GM18508 (cell line): ENCODE data around the gene AMOTL1.
A peak's percentile ranks its signal among the peaks of the same experiment; 100 is the strongest.

Experiments
- ATAC-seq: cut with Tn5 transposase; IDR thresholded peaks from one replicate; pipeline ENCODE4 v1.9.1; 2021; ENCODE audit warnings: moderate number of reproducible peaks; ENCODE audit not compliant: insufficient read depth, unreplicated experiment

Gene AMOTL1

GRCh38 chr11:94768602-94769541 is 716 bp downstream of the AMOTL1 start:
- ATAC-seq = no peak

- ATAC-seq = no peak
Measured at GRCh38 chr11:94769880-94770279, 1.7 kb downstream of the AMOTL1 start.

DNA sequence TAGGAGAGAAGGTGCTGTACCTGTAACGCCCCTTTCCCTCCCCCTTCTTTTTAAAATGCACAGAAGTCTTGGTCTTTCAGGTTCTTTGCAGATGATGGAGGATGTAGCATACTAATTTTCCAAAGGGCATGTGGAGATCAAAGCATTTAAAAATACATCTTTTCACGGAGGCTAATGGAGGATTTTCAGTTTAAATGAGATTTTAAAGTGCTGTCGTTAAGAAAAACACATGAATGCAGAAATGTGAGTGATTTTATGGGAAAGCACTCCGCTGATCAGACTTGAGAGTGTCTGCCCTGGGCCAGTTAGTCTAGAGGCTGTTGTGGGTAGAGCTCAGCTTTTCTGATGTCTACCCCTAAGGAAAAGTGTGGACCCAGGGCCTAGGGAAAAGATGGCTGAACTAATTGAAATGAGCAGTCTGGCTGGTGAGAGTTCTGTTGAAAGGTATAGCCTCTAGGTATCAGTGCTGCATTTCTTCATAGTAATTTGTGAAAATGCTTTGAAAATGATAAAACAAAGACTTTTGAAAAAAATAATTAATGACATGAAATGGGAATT is 2.5 kb downstream of the AMOTL1 start:
- no peak for ATAC-seq

DNA sequence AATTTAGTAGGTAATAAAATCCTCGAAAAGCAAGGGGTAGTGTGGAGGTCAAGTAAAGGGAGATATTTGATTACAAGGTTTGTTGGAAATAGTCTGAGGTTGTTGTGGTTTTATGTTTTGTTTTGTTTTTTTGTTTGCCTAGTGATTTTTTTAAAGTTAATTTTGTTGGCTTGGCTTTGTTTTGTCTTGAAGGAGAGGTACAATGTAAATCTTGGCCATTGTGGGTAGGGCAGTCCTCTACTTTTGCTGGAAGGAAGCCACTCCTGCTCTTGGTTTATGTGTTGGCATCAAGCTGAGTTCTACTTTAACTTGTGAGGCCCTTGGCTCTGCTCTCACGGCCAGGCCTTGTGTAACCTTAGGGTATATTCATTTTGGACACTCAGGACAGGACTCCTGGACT is 3.2 kb downstream of the AMOTL1 start:
- no peak for ATAC-seq

- no peak for ATAC-seq
Measured at GRCh38 chr11:94771951-94772350, 3.8 kb downstream of the AMOTL1 start.

DNA sequence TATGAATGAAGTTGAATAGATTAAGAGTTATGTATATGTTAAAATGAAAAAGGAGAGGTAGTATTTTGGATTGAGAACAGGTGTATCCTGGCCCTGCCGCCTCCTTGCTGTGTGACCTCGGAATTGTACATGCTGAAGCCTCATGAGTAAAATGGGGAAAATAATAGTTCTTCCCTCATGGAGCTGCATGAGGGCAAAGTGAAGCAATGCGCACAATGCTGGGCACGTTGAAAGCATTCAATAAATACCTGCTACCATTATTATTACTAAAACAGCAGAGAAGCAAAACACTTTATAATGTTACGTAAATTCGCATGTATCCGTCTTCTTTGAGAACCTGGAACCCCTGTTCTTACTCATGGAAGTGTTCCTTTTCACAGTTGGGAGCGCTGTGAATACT is 5.7 kb downstream of the AMOTL1 start:
- ATAC-seq = no peak

- no peak for ATAC-seq
Measured at GRCh38 chr11:94774345-94774744, 6.2 kb downstream of the AMOTL1 start.

GRCh38 chr11:94775567-94776327 is 7.6 kb downstream of the AMOTL1 start:
- ATAC-seq = no peak

DNA sequence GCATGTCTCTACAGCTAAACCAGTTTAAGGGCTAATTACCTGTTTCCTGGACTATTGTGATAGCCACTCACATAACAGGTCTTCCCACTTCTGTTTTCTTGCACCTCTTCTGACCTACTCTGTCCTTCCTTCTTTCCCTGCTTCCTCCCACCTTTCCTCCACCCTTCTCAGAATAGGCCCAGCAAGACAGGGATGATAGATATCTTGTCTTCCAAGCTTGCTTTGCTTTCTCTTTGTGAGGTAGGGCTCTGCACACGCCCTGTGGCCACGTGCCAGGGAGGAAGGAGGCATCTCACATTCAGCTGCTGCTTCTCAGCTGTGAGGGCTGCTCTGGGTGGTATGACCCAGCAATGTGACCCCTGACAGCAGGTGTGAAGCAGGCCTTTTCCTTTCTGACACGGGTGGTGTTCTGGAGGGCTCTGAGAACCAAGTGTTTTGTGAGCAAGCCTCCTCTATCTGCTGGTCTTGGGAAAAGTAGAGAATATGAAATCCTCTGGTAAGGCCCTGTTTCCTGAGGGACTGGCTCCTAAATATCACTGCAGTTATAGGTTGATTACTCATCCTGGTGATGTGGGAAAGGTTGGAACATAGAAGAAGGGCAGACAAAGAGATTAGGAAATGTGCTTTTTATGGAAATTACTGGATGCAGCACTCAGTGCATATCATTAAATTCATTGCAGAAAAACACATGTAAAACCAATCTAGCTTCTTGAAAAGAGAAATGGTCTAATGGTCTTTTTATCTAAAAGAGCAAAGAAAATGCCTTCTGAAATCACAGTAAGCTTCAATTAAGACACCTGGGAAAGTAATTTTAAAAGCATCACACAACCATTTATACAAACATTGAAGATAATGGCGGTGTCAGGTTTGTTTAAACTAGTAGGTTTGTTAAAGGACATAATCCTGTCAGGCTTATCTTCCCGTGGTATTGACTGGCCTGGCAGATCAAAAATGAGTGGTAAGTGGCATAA is 8.5 kb downstream of the AMOTL1 start:
- no peak for ATAC-seq

DNA sequence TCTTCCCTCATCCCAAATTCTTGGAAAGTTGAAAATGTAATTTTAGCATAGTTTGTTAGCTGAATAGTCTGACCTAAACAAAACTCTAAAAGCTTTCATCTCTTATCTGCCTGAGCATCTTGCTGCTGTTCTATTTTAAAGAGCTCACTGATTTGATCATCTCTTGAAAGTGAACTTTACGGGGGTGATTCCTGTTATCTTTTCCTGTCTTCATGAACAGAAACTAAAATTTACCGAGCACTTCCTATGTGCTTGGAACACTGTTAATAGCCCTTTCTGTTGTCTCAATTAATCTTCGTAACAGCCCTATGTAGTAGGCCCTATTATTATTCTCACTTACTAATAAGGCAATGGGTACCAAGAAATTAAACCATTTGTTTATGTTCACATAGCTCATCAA is 12.3 kb downstream of the AMOTL1 start:
- no peak for ATAC-seq

DNA sequence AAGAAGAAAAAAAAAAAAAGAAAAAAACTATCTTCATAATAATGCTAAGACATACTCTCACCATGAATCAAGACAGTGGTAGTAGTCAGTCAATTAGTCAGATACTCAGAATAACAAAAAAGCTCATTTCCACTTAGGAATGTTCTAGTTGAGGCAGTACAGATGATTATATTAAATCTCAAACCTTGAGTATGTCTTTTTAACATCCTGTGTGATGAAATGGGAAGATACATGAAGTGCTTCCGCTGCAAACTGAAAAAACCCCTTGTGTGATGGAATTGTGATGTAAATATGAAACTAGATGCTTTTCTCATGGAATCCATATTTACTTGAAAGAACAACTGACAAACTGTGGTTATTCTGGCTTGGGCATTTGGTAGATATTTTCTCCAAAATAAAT is 13.7 kb downstream of the AMOTL1 start:
- no peak for ATAC-seq

DNA sequence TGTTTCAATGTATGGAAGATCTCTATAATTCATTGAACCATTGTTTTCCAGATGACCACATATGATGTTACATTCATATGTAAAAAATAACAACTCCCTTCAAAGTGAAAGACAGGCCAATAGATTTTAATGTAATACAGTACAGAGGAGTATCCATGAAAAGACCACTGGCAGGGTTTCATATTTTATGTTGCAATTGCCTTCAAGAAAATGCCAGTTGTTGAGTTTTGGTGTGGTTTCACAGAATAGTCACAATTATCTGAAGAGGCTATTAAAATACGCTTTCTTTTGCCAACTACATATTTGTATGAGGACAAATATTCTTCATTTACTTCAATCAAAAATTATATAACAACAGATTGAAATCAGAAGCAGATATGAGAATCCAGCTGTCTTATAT is 14.3 kb downstream of the AMOTL1 start:
- ATAC-seq = no peak

DNA sequence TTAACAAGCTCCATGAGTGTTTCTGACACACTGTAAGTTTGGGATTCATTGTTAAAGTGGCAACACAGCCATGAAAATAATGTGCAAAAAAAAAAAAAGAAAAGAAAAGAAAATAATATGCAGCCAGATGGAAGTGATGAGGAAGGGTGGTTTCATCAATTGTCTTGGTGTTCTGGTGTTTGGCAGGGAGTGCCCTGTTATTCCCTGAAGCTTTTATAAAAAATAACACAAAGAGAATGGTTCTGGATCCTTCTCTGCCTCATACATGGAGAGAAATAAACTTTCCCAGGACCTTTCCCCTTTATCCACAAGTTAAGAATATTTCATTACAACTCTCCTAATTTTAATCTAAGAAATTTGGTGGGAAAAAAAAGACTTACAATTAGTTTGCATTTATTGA is 16.7 kb downstream of the AMOTL1 start:
- ATAC-seq = no peak

DNA sequence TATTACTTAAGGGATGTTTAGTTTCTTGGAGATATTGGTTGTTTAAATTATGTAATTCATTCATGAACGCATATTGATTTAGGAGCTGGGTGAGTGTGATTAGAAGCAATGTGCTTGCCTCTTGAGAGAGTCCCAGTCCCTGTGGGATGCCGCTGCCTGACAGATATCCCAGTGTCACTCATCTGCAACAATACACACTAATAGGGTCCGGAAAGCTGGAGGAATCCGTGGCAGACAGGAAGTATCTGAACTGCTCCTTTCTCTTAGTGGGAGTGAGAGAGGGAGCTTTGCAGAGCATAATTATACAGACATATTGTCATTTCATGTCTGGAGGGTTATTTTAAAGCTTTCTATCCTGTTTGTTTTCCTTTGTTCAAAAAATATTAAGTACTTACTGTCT is 17.4 kb downstream of the AMOTL1 start:
- no peak for ATAC-seq

DNA sequence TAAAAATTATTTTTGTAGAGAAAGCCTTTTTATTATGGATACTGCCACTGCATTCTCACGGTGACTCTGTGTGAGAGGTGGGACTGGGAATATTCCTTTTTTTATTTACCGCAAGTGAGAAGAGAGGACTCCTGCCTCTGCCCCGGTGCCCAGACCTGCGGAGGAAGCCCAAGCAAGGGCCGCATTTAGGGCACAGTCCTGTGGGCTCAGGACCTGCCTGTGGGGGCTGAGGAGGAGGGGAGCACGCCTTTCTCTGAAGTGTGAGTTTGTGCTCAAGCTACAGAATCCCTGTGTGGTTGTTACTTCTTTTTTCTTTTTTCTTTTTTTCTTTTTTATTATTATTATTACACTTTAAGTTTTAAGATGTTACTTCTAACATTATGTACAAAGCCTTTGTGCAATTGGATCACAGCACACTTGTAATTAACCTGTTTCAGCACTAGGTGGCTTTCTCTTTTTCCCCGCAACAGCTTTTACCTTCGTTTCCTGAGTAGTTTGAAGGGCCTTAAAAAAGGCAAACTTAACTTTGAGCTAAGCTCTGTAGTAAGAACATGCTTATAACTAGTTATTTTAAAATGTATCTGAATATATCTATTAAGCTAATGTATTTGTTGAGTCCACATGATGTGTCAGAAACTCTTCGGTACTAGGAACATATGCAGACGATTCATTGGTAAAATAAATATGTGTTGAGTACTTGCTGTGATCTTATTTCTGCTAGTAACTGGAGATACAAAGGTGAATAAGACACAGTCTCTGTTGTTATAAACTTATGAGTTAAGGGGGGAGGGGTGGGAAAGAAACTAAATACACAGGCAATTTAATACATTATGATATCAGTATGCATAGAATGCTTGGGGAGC is 18.3 kb downstream of the AMOTL1 start:
- ATAC-seq = peak; percentile 78

DNA sequence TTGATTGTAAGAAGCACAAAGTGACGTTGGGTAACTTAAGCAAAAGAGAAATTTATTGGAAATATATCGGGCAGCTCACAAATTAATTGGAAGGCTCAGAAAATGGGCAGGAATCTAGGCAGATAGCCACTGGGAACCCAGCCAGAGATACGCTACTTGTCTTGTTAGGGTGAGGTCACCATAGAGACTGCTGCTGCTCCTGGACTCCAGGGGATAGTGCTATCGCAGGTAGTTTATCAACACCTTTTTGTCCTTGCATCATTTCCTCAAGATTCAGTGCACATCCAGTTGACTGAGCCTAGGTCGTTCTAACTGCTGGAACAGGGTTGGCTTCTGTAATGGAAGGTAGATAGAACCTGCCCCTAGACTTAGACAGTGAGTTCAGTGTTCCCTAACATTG is 19.6 kb downstream of the AMOTL1 start:
- ATAC-seq = no peak

DNA sequence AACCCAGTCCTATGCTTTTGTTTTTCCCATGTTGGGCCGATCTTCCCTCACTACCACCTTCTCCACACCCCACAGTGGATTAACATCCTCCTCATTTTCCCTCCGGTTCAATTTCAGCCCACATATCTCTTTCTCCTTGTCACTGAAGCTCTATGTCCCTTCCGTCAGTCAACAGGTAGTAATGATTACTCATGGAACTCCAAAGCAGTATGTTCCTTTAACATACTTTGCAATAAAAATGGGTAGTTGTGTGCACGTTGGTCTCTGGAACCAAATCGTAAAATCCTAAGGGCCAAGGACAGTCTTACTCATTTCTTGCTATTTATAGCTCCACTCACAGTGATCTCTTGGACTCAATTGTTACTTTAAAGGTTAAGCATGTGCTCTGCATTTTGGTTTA is 20.2 kb downstream of the AMOTL1 start:
- no peak for ATAC-seq

DNA sequence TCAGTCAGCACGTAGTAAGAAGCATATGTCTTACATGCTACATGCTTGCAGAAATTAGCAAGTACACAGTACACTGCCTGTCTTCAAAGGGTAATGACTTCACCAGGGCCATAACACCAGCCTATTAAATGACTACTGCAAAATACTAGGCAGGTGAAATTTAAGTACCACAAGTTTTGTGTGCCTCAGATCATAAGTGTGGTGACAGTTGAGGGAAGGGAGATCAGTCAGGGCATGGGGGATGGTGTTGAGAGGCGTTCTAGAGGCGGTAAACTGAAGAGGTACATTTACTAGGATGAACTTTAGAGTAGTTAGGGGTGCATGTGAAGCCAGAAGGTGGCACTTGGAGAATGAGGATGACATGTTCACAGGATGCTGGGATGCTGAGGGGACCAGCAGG is 22.0 kb downstream of the AMOTL1 start:
- no peak for ATAC-seq

DNA sequence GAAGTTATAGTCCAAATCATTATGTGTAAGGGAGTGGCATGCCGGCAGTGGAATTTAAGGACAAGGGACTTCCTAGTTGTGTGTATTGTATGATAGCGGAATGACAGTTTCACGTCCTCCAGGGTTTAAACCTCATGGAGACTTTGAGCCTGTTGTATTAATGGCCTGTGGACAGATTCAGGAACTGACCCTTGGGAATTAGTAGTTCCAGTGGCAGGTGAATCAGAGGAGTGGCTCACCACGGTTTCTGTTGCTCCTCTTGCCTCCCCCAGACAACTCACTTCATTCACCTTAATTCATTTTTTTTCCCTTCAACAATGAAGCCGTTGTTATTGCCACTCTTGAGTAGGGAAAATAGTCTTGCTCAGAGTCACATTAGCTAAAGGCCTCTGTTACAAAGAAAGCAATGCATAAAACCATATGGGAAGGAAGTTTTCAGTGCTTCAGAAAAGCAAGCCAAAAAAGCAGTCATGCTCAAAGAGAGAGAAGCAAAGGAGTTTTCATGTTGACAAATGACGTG is 22.6 kb downstream of the AMOTL1 start:
- ATAC-seq = no peak
